ENCODE results near the gene TRABD2B.

Gene TRABD2B

GRCh38 chr1:47931395-47931794, 65.8 kb downstream of the TRABD2B start:
- no peak for DNase-seq

DNA sequence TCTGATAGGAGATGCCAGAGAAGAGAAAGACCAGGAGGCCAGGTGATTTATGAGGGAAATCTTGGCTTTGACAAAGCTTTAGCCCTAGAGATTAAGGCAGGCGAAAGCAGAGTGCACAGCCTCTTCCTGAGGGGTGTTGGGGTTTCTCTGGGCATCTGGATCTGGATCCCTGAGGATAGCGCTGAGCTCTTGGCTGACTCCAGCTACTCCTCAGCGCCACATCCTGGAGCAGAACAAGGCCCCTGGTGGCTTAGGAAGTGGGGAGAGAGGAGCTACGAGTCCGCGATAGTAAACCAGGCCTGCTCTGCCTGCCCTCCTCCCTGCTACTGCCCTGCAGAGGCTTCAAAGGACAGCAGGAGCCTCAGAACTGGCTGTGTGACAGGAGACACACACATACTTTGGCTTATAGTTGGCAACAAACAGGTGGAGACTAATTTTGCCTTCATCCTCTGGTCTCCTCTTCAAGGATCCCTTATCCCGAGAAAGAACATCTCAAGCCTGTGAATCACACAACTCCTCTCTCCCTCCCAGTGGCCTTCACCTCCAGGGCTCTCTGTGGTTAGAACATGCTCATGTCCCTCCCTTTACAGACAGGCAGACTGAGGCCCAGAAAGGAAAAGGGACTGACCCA, 66.9 kb downstream of the TRABD2B start:
- DNase-seq, result no peak

GRCh38 chr1:47927165-47927564, 70.0 kb downstream of the TRABD2B start:
- DNase-seq, result no peak

- DNase-seq, result no peak
Measured at GRCh38 chr1:47926461-47926999, 70.7 kb downstream of the TRABD2B start.

DNA sequence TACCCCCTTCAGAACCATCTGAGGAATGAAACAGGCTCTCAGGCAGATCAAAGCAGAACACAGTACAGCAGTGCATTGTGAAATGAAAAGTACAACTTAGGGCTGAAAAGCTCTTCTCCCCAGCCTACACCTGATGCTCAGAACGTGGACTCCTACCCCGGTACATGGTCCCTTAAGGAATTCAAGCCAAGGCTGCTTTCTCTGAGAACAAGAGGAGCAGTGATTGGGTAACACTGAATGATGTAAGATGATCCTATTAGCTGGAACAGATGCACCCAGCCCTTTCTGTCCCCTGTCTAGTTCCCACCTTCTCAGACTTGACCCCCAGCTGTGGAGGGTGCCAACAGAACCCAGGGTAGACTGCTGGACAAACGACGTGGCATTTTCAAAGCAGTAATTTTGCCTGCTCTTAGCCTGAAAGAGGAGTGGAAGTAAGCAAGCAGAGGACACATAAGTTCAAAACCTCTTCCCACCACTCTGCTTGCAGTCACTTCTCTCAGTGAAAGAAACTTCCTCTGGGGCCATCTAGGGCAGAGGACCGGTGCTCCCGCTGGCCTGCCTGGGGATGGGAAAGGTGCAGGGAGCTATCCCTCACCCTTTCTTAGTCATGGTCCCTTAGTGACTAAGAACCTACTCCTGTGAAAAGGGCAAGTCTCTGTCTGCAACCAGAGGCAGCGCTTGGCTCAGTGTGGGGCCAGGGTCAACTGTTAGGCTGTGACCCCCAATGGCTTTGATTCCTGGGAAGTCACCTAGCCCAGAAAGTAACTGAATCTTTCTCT, 72.7 kb downstream of the TRABD2B start:
- no peak for DNase-seq

GRCh38 chr1:47921935-47922415, 75.2 kb downstream of the TRABD2B start:
- DNase-seq, result no peak

DNA sequence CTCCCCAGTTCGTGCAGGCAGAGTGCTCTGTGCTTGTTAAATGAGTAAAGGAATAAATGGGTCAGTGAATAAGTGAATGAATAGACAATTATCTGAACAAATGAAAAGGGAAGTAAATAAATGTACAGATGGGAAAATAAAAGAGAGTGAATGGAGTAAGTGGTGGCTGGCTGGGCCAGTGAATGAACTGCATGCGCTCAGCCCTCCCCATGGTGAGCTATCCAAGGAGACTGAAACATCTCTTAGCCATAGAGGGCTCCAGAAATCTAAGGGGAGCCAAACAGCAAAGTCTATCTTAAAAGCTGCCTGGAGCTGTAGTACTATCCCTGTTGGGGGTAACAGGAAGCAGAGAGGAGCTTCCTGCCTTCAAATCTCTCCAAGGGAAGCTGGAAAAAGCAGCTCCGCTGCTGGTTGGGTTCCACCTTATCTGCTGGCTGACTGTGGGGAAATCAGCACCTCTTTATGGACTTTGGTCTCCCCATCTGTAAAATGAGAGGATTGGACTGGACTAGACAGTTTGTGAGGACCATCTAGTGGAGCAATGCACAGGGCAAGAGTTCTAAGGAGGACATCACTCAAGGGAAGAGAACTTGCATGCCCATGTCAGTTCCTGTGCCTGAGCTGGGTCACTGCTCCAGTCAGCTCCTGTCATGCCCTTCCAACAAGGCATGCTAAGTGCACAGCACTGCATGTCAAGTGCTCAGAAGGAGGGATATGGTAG, 77.9 kb downstream of the TRABD2B start:
- peak in 1 of 2 experiments; percentile 7 for DNase-seq

- DNase-seq, result no peak
Measured at GRCh38 chr1:47918257-47918867, 78.8 kb downstream of the TRABD2B start.

DNA sequence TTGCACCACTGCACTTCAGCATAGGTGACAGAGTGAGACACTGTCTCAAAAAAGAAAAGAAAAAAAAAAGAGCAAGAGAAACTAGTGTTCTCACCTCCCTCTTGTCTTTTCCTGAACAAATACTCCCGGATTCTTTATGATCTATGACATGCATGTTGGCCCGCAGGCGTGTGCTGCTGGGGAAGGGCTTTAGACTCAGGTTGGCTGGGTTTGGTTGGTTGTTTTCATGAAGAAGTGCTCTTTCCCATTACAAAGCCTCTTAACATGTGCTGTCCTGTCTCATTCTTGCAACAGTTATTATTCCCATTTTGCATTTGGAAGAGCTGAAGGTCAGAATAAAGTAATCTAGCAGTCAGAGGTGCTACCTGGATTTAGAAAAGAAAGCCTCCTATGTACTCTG, 79.5 kb downstream of the TRABD2B start:
- DNase-seq, result no peak

DNA sequence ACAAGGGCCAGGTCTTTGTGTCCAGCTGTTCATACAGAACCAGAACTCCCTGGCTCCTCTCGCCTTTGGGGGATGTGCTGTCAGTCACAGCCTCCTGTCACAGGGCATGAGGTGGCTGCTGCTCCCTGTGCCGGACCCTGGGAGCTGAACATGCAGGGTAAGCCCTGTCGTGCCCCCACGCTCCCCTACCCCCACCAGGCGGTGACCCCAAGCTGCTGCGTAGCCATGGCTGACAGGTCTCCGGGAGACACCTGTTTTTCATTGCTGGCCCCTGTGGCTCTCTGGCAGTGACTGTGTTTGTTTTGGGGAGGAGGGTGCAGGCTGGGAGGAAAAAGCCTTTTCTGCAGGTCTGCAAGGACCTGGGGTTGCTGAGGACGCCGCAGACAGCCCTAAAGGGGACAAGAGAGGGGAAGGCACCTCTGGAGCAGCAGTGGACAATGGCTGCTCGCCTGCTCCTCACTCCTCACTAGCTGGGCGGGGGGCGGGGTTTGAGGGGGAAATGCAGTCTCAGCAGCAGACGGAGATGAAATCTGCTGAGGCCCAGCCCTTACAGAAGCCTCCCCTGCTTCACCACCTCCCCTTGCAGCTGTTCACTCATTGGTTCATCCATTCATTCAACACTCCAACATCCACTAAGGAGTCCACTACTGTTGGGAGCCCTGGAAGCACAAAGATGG, 81.4 kb downstream of the TRABD2B start:
- DNase-seq, result peak in 1 of 2 experiments; percentile 55

DNA sequence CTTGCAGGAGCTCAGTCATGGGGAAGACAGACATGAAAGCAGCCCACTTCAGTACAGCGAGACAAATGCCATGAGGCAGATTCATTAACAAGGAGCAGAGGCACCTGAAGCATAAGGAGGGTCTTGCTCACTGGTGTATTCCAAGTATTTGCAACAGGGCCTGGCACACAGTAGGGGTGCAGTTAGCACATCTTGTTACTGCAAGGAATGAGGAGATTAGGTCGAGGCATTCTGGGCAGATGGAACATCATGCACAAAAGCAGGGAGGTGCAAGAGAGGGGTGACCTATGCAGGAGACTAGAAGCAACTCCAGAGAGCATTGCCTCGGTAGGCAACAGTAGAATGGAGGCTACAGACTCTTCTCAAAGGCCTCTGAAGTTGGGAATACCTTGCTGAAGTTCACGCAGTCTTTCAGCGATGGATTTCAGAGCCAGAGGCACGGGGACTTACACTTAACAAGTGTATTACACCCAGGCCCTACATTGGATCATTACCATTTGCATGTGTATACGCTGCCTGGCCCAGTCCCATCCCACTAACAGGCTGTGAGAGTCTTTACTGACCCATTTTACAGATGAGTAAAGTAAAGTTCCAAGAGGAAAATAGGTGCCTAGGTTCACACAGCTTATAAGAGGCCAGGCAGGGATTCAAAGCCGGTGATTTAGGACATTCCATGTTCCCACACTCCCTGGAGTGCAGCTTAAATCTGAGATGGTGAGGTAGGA, 82.1 kb downstream of the TRABD2B start:
- no peak for DNase-seq

- no peak for DNase-seq
Measured at GRCh38 chr1:47914218-47914938, 82.8 kb downstream of the TRABD2B start.

DNA sequence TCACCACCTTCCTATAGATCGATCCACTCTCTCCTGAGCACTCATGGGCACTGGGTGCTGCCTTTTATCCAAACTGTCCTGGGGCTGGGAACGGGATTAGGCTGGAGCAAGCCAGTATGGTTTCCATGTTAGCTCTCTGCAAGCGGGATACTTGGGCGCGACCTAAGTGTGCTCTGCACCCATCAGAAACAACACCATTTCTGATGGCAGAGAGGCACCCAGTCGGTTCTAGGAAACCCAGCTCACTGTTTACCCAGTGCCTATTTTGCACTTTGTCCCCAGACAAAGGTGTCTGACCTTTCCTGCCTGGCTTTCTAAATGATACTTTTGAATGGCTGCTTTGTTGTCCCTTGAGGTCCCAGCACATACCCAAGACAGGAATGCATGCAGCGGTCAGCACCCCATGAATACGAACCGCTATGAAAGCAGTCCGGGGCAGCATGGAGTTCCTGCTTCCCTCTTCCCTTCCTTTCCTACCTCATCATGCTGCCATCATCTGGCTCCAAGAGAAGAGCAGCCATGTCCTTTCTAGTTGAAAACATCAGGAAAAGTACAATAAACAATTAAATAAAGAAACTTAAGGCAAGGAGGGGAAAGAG, 83.9 kb downstream of the TRABD2B start:
- DNase-seq, result no peak

DNA sequence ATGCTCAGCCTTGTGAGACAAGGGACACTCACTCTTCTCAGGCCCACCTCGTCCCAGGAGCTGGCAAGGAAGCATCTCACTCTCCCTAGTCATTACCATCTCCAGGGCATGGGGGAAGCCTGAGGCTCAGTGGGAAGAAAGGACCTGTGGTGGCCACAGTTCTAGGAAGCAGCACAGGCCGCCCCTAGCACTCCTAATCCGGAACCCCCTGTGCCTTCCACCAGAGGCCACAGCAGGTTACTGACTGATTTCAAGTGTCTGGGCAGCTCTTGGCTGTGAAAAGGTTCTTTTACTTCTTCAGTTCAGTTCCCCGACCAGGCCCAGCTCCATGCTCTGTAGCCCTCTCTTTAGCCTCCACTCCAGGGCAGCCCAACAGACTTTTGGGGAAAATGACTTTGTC, 84.4 kb downstream of the TRABD2B start:
- DNase-seq, result no peak

GRCh38 chr1:47911892-47912291, 85.3 kb downstream of the TRABD2B start:
- no peak for DNase-seq

DNA sequence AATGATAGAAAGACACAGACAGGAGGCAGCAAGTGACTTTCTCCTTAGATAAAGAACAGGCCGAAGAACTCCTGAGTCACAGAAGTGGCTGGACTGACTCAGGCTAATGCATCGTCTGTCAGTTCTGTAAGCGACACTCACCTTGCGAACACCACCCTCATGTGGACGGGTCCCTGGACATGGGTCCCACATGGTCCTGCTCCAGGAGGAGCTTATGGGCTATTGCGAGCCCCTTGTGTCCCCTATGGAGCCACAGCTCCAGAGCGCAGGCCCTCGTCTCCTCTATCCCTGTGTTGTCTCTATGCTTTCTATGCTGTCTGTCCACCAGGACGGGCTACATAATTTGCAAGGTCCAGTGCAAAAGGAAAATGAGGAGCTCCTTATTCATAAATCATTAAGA, 85.8 kb downstream of the TRABD2B start:
- DNase-seq, result no peak

DNA sequence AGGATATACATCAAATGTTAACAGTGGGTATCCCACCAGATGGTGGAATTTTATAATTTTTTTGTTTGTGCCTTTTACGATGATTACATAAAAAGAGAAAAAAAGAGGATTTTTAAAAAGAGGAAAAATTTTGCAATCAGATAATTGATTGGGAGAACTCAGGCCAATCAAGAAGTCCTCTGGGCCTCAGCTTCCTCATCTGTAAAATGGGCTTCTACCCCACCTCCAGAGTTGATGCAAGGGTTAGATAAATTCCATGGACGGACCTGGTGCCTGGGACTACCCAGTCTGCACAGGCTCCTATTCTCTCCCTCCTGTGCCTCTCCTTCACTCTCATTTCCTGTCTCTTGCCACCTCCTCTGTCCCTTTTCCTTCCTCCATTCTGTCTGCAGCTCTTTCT, 88.9 kb downstream of the TRABD2B start:
- no peak for DNase-seq

GRCh38 chr1:47907177-47907528, 90.0 kb downstream of the TRABD2B start:
- DNase-seq, result no peak

DNA sequence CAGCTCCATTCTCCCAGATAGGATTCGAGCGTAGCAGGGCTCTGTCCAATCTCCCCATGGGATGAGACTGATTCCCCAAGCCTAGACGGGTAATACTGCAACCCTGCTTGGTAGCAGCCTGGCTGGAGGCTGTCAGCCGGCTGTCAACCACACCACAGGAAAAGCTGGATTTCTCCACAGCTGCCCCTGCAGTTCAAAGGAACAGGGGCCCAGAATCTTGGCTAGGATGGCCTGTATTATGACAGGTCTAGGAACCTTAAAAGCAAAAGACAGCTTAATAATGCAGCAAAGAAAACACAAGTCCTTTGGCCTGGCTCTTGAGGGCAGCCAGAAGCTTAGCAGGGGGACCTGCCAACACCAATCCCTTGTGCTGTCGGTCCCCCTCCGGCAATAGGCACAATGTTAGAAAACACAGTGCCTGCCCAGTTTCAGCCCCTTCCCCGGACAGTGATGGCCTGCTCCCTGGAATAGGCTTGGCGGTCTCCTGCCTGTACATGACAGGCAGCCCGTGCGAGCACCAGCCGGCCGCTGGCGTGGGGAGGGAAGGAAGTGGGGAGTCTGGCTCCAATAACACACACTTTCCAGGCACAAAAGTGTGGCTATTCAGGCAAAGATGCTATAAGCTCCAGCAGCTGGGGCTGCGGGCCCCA, 90.5 kb downstream of the TRABD2B start:
- no peak for DNase-seq

DNA sequence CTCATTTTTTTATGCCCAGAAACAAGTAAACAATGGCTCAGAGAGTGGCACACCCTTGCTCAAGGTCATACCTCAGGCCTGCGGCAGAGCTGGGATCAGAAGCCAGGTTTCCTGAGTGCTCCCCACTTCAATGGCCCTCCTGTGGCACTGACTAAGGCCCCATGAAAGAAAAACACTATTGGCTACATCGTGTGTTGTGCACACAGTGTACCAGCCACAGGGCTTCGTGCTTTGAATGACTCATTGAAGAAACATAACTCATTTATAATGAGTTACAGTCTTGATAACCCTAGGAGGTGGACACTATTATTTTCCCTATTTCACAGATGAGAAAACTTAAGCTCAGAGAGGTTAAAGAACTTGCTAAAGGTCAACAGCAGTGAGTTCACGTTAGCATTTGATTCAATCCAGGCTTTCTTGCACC, 91.2 kb downstream of the TRABD2B start:
- DNase-seq, result no peak
